ENCODE results near the gene NEU4. TPM values are rescaled to one million over a fixed set of nuclear protein-coding genes. Genes with fewer than 3 reads are reported as not detected.
A peak's percentile ranks its signal among the peaks of the same experiment; 100 is the strongest.

Gene NEU4
- total and polyA plus RNA-seq, 9 of the 15 experiments (the other 6 are each of a cell fraction or from before 2014, with no cell fraction given) = 0.01 to 0.40 TPM; not detected in 7

DNA sequence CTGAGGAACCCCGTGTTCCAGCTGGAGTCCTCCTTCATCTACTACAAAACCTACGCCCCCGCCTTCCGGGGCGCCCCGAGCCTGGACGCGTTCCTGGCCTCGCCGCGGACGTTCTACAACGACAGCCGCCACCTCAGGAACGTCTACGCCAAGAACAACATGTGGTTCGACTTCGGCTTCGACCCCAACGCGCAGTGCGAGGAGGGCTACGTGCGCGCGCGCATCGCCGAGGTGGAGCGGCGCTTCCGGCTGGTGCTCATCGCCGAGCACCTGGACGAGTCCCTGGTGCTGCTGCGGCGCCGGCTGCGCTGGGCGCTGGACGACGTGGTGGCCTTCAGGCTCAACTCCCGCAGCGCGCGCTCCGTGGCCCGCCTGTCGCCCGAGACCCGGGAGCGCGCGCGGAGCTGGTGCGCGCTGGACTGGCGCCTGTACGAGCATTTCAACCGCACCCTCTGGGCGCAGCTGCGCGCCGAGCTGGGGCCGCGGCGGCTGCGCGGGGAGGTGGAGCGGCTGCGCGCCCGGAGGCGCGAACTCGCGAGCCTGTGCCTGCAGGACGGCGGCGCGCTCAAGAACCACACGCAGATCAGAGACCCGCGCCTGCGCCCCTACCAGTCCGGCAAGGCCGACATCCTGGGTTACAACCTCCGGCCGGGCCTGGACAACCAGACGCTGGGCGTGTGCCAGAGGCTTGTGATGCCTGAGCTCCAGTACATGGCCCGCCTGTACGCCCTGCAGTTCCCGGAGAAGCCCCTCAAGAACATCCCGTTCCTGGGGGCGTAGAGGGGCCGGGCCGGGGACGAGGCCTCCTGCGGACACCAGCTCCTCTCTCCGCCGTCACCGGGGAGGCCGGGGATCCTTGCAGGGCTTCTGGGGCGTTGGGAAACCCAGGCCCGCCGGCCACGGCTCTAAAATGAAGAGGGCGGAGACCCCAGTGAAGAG lies 5.3 kb upstream of the NEU4 start (continued):
- TF ChIP-seq, protein P1, sequence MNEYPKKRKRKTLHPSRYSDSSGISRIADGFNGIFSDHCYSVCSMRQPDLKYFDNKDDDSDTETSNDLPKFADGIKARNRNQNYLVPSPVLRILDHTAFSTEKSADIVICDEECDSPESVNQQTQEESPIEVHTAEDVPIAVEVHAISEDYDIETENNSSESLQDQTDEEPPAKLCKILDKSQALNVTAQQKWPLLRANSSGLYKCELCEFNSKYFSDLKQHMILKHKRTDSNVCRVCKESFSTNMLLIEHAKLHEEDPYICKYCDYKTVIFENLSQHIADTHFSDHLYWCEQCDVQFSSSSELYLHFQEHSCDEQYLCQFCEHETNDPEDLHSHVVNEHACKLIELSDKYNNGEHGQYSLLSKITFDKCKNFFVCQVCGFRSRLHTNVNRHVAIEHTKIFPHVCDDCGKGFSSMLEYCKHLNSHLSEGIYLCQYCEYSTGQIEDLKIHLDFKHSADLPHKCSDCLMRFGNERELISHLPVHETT (CRISPR knock-in tag; conservative IDR thresholded peaks at IDR 0.05 in 1 of 2, IDR thresholded peaks at IDR 0.05 in 1 of 2) = no peak
- TF ChIP-seq CBFB (CRISPR knock-in tag; IDR thresholded peaks at IDR 0.05) (no peak), ZKSCAN1 (IDR thresholded peaks at IDR 0.05; ENCODE audit: low read depth, low read length) (no peak), TFAM (CRISPR knock-in tag; conservative IDR thresholded peaks at IDR 0.05) (no peak), MAX (CRISPR knock-in tag; IDR thresholded peaks at IDR 0.05) (0 out of 2 replicates have a peak, but pooled peaks have one; percentile 11), RBFOX2 (IDR thresholded peaks at IDR 0.05; ENCODE audit: low read depth, low read length) (0 out of 2 replicates have a peak, but pooled peaks have one; percentile 30), ZBTB33 (CRISPR knock-in tag; IDR thresholded peaks at IDR 0.05) (peak; percentile 53; the same call in 1 of the 2 replicates), ZNF551 (CRISPR knock-in tag; IDR thresholded peaks at IDR 0.05) (no peak)

Data from K562 (cell line).